HS-5 (cell line): ENCODE data around the gene PRKG2.
A peak's percentile ranks its signal among the peaks of the same experiment; 100 is the strongest.
"Not testable (repeated sequence)": the region's sequence is repeated elsewhere in the genome, so short reads cannot be mapped to it uniquely, and the experiment has no call there.

Experiments used
- DNase-seq: peaks from one replicate; pipeline ENCODE4 v3.0.0-alpha.2; 2012; ENCODE audit warnings: low read depth

PRKG2 gene, protein sequence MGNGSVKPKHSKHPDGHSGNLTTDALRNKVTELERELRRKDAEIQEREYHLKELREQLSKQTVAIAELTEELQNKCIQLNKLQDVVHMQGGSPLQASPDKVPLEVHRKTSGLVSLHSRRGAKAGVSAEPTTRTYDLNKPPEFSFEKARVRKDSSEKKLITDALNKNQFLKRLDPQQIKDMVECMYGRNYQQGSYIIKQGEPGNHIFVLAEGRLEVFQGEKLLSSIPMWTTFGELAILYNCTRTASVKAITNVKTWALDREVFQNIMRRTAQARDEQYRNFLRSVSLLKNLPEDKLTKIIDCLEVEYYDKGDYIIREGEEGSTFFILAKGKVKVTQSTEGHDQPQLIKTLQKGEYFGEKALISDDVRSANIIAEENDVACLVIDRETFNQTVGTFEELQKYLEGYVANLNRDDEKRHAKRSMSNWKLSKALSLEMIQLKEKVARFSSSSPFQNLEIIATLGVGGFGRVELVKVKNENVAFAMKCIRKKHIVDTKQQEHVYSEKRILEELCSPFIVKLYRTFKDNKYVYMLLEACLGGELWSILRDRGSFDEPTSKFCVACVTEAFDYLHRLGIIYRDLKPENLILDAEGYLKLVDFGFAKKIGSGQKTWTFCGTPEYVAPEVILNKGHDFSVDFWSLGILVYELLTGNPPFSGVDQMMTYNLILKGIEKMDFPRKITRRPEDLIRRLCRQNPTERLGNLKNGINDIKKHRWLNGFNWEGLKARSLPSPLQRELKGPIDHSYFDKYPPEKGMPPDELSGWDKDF

DNA sequence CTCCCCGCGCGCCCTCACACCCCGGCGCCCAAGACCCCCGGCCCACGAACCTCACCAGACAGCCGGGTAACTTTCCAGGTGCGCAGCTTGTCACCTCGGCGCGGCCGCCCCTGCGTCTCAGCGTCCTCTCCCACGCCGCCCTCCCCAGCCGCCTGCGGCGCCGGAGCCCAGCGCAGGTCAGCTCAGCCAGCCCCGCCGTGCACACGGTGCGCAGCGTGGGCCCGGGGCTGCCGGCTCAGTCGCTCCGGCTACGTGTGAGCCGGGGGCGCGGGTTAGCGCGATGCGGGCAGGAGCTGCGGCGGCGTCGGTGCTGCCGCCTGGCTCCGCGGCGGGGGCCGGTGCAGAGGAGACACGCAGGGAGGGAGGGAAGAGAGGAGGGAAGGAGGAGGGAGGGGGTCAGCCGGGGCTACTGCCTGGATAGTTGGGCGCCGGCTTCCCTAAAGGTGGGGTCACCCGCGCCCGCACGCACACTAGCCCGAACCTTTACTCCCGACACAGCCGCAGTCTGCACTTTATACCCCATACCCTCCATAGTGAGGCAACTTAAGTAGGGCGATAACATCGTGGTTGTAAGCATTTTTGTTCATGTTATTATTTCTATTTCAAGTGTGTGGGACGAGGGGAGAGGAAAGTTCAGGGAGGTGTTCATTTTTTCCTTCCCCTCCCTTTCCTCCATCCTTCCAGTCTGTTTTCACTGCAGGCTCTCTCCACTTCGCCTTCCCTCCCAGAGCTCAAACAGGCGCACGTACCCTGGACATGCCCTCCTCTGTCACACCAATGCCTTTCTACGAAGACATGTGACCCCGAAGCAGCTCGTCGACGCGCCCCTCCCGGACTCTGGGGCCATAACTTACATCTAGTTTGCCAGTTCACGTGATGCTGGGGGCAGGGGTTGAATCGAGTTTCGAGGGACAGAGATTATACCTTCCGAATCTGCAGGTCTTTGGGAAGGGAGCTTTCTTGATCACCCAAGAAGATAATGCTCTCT lies at the start of gene PRKG2:
TSS of gene PRKG2 (minus strand) at position 342 of the 988 bp plus-strand sequence. CDS start 10,175 bp downstream, outside the sequence.
- DNase-seq = no peak

DNA sequence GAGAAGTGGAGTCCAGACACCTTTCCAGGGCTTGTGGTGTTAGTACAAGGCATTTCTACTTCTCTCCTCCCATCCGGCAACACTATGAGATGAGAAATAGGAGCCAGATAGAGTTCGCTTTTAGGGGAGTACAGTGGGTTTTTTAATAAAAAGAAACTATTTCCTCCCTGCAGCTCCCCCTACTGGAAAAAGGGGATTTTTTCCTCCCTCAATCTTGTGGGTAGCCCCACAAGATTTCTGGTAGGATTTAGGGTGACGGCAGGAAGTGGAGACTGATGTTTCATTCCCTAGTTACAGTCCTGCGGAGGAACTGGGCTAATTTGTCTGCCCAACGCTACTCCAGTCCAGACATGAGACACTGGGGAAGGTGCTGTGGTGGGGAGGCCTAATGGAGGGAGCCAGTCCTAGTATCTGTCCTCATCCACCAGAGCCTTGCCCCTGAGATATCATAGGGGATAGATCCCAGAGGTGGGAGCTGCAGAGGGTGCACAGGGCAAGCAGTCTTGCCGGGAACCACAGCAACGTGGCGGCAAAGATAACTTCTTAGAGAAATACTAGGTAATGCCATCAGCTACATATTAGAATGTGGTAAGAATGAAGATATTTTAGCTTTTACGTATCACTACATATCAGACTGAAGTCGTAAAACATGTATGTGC lies 45.5 kb upstream of the PRKG2 start:
- DNase-seq = no peak

DNA sequence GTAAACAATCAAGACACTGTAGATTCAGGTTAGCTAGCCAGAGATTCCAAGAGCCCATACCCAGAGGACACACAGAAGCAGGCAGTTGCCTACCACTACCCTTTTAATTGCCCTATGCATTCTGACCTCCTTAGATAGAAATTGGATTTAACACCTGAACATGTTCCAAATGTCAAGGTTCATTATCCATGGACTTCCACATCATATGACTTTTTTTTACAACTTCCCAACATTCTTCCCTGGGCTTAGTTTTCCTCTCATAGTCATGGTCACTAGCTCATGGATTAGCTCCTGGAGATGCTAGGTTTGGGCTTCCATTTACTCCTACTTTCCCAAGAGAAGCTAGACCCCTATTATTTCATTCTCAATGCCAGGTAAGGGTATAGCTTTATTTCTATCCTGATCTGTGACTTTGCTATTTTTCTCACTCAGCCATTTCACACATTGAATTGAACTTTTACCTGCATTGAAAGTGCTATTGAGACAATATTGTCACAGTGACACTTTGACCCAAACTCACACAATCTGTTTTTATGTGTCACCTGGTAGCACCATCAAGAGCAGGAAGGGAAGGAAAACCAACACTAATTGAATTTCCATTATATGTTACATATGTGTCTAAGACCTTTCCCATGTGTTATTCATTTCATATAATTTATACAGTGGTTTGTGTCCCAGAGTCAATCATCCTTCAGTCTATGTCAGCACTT lies 44.0 kb upstream of the PRKG2 start:
- no peak for DNase-seq

DNA sequence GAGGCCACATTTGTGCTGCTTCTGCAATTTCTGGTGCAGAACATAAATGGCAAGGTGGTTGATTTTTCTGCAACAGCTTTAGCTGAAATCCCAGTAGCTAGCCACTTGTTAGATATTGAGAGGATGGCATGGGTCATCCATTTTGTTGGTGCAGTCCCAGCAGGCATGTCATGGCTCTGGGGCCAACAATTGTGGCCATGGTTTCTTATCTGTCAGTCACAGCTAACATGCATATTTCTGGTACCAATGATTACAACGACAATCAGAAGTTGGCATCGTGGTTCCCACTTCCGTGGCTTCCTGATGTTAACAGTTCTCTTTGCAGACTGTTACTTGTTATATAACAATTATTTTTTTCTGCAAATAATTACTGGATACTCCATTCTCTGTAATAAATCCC lies 42.8 kb upstream of the PRKG2 start:
- DNase-seq = no peak

DNA sequence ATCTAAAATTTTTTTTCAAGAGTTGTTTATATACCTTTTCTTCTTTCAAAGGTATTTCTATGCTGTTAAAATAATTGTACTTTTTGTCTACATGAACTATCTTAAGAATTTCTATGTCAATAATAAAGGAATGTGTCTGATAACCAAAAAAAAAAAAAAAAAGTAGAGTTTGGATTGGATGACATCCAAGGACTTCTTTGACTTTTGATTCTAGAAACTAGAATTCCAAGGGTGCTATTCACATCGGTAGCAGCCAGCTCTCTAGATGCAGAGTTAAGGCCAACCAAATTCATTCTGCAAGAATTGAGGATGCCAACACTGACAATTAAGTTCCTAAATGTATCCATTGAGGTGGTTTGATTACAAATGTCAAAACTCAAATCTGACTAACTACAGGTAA lies 42.0 kb upstream of the PRKG2 start:
- peak; percentile 47 for DNase-seq

DNA sequence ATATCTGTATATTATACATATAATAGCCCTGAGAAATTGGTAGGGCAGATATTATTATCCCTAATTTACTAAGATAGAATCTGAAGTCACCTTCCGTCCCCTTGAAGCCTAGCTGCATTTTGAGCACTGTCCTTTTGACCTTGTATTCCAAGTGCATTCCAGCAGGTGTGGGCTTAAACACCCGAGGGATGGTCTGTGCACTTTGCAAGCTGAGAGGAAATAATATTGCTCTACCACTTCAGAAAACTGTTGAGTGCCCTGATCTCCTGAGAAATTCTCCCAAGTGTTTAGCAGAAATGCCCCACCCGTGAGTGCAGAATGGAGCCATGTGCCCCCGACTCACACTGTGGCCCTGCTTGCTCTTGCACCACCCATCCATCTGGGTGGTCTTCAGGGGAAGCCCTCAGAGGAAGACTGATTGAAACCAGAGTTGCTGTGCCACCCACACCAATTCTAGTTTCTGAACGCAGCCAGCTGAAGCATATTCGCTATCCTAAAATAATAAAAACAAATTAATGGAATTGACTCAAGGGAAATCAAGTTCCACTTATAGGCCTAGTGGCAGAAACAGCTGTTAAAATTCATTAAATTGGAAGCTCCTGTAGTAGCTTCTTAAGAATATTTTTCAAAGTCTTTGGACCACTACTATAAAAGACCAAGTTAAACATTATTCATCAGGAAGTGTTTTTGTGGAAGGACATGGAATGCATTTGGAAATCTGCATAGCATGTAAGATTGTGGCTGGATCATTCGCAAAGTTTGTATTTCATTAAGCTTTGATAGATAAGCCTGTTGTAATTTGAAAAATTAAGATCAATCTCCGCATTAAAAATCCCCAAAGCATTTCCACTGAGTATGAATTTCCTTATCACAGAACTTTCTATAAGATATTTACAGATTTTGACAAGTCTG lies 41.3 kb upstream of the PRKG2 start:
- no peak for DNase-seq

DNA sequence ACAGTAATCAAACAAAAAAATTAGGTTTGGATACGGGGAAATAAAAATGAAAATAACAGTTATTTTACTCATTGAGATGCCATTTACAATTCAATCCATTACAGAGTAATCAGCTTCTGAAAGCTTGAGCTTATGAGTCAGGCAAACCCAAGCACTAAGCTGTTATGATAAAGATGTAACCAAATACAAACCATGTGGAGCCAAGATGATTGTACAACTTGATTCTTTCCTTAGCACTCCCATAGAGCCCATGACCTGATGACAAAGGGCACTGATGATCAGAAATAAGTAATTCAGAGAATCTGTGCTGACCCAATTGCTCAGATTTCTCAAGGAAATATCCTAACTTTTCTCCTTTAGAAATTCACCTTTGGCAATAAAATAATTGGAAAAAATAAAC lies 40.5 kb upstream of the PRKG2 start:
- peak; percentile 65 for DNase-seq

DNA sequence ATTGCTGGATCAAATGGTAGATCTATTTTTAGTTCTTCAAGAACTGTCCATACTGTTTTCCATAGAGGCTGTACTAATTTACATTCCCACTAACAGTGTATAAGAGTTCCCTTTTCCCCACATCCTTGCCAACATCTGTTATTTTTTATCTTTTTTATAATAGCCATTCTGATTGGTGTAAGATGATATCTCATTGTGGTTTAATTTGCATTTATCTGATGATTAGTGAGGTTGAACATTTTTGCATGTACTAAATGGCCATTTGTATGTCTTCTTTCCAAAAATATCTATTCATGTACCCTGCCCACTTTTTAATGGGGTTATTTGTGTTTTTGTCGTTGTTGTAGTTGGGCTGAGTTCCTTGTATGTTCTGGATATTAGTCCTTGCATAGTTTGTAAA lies 35.4 kb upstream of the PRKG2 start:
- DNase-seq = no peak

DNA sequence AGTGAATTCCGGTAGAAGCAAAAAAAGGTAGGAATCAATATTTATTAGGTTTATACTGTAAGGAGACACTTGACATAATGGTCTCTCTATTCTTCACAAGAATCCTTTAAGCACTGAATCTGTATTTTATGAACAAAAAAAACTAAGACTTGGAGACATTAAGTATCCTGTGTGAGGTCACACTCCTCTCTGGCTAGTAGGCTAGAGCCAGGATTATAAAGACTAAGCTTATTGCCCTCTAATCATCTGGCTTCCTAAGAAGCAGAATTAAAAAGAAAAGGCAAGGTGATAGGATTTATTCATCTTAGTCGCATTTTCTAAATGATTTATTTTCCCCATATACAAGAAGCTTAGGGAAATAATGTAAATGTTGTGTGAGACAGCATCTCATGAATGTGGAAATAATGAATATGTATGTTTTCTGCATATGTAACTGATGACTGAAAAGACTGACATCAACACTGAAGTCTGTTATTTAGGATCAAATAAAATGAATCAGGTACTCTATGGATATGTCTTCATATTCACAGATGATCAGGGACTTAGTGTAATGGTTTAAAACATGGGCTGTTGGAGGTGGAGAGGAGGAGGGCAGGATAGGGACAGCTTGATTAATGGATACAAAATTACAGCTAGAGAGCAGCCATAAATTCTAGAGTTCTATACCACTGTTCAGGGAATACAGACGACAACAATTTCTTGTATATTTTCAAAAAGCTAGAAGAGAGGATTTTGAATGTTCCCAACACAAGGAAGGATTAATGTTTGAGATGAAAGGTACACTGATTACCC lies 30.4 kb upstream of the PRKG2 start:
- no peak for DNase-seq

DNA sequence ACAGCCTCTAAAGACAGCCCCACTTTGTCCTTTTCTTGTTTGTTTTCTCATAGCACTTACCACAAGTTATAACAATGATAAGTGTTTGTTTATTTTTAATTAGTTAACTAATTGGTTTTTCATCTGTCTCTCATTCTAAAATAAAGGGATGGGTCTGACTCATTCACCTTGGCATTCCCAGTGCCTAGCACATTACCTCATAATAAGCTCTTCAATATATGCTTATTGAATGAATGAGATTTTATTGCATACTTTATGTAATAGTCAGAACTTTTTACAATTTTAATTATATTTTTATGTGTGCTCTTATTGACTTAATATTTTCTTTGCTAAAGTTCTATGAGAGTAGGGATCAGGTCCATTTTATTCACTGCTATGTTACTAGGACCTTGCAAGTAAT lies 22.8 kb upstream of the PRKG2 start:
- DNase-seq = peak; percentile 25

DNA sequence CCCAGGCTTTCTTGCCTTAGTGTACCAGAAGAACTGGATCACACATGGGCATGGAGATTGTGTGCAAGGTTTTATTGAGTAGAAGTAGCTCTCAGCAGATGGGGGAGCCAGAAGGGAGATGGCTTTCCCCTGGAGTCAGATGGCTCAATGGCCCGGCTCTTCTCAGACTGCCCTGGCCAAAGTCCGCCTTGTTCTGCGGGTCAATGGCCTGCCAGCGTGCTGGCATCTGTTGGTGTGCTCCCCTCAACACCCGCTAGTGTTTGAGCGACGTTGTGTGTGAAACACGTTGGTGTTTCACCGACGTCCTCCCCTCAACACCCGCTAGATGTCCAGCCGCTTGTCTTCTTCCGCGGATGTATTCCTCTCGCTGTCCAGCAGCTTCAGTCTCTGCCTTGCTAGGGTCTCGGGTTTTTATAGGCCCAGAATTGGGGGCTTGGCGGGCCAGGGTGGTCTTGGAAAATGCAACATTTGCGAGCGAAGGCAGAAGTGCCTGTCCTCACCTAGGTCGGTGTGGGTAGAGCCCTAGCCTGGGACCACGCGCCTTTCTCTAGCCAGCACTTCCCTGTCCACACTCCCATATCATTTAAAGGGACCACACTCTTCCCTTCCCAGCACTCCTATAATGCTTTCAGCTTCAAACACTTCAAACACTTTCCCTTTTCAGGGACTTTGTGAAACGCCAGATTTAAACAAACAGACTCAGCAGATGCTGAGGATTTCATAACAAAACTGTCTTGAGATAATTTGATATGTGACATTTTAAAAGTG lies 21.1 kb upstream of the PRKG2 start:
- no peak for DNase-seq

DNA sequence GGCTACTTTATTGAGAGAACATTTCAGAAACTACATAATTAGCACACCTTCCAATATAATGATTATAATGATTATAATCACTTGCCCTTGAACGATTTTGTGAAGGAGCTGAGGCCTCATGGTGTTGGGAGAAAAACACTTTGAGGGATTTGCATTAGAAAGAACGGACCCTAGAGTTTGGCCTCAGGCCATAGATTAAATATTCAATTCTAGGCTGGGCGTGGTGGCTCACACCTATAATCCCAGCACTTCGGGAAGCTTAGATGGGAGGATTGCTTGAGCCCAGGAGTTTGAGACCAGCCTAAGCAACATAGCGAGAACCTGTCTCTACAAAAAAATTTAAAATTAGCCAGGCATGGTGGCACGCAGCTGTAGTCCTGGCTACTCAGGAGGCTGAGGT lies 12.9 kb upstream of the PRKG2 start:
- no peak for DNase-seq

DNA sequence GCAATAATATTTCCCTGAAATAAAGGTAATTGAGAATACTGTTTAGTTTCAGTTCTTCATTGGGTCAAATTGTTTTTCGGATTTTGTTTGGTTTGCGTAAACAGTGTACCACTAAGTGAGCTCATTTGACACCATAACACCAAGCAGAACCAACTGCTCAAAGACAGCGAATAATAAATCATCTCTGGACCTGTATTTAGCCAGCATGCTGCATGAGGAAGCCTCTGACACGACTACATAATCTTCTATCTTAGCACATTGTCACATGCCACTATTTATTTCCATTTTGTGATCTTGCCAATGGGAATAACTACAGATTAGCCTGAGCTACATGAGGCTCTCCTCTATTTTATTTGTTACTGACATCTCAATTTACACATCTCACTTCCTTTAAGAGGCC lies 12.1 kb upstream of the PRKG2 start:
- no peak for DNase-seq

DNA sequence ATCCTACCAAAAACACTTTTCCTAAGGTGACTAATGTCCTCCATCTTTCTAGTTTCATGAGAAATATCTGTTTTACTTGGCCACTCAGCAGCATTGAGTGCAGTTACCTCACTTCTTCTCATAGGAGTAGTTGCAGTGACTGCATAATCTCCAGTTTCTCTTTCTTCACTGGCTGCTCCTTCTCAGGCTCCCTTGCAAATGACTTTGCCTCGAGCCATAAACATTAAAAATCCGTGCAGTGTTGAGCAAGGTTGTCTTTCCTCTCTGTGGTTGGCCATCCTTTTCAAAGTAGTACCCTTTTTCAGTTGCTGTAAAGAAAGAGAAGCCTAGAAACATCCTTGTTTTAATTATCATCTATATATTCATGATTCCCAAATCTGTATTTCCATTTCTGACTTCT lies 10.2 kb upstream of the PRKG2 start:
- DNase-seq = no peak

DNA sequence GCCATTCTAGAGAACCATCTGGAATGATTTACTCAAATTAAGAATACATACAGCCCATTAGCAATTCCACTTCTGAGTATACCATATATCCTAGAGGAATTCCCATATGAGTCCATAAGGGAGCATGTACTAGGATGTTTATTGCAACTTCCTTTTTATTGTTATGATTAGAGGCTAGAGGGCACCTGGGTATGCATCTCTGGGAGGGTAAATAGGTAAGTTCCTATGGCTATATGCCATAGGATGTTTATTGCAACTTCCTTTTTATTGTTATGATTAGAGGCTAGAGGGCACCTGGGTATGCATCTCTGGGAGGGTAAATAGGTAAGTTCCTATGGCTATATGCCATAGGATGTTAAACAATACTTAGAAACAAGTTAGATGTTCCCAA lies 7.1 kb upstream of the PRKG2 start:
- DNase-seq = not testable (repeated sequence)

DNA sequence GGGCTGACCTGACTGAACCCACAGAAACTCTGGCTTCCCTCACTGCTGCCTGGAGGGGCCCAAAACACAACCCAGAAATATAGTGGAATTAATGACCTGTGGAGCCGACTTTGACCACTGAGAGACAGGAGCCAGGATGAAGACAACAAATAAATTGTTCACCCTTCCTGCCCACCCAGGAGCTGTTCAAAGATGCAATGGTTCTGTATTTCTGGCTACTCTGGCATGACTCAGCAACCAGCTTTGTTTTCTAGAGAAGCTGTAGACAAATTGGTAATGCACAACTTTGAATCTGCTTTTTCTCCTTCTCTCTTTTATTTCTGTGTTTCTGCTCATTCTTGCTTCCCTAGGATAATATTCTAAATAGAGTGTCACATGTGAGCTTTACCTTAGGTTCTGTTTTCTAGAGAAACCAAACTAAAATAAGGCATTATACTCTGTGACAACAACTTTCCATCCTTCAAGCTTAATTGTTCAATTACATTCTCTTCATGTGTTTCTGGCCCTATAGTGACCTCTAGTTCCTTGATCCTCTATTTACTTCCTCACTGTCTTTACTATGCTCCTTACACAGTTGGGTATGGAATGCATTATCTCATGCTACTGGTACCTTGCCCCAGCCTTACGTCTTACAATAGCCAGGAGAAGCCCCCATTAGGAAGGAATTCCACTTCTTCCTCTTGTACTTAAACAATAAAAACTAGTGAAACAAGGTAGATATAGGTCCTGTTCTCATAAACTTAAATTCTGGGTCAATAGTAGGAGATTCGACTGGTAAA lies 6.5 kb upstream of the PRKG2 start:
- no peak for DNase-seq

DNA sequence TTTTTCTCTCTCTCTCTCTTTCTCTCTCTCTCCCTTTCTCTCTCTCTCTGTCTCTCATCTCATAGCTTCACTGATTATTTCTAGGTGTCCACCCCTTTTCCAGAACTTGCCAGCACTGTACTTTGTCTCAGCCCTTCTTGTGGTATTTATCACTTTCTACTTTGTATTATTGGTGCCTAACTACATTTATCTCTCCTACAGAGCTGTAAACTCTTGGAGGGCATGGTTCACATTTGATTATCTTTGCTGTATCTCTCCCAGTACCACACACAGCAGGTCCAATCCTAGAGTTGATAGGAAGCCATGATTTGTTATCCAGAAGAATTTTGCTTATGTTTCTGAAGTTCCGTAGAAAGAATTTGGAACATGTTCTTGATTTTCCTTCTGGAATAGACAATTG lies 5.2 kb upstream of the PRKG2 start:
- DNase-seq = no peak

DNA sequence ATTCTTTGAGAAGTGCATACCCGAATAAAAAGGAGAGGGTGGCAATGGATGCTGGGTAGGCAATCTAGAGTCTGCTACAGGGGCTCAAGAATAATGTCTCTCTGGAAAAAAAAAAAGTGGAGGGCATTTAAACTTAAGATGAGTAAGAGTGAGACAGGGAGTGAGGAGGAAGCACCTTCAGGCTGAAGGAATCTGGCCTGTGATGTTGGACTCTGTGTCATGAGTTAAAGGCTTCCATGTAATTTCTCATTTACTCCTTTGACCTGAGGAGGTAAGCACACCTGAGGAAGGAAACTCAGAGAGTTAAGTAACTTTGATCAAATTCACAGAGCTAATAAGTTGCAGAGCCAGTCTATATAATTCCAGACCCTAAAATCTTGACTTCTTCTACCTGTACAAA lies 3.2 kb upstream of the PRKG2 start:
- no peak for DNase-seq
